Measurements from ENCODE around the gene CDKL4.

CDKL4 gene

GRCh38 chr2:39243469-39244123 is at the start of gene CDKL4:
Gene CDKL4, minus strand, starts transcription at chr2:39243970.
- H3K27me3 Mint-ChIP-seq, result no peaks in the 10 kb centered on the region
- peak within 1 kb of the TSS; percentile 49 for H3K27ac Mint-ChIP-seq (ENCODE audit: low read depth)
- peak within 1 kb of the TSS; percentile 88 for H3K4me3 Mint-ChIP-seq
- peaks cover 14% of the 10 kb centered on the region for H3K4me1 Mint-ChIP-seq
- no peaks in the 10 kb centered on the region for H3K9me3 Mint-ChIP-seq
- peaks cover 2% of the 10 kb centered on the region for H3K36me3 Mint-ChIP-seq (ENCODE audit: insufficient read depth)
- DNase-seq (ENCODE audit: low spot score in 2 of 2) (peak in 1 of 2 donors; percentile 27), ATAC-seq (replicated peaks; ENCODE audit: extremely low read depth, poor library complexity, severe bottlenecking) (peak; percentile 59)

- H3K36me3 Mint-ChIP-seq (ENCODE audit: insufficient read depth), result peaks cover 14% of the 10 kb centered on the region
- no peaks in the 10 kb centered on the region for H3K4me1 Mint-ChIP-seq
- DNase-seq (ENCODE audit: low spot score in 2 of 2) (no peak), ATAC-seq (replicated peaks; ENCODE audit: extremely low read depth, poor library complexity, severe bottlenecking) (no peak)
- no peaks in the 10 kb centered on the region for H3K9me3 Mint-ChIP-seq
- no peak overlapping the region for H3K4me3 Mint-ChIP-seq
- no peak overlapping the region for H3K27ac Mint-ChIP-seq (ENCODE audit: low read depth)
- H3K27me3 Mint-ChIP-seq, result no peaks in the 10 kb centered on the region
Observed at GRCh38 chr2:39290433-39290832, 46.7 kb upstream of the CDKL4 start.

GRCh38 chr2:39289609-39290008 is 45.8 kb upstream of the CDKL4 start:
- no peak overlapping the region for H3K4me3 Mint-ChIP-seq
- ATAC-seq (replicated peaks; ENCODE audit: extremely low read depth, poor library complexity, severe bottlenecking), result no peak
- H3K27ac Mint-ChIP-seq (ENCODE audit: low read depth), result no peak overlapping the region
- no peaks in the 10 kb centered on the region for H3K27me3 Mint-ChIP-seq
- no peak for DNase-seq (ENCODE audit: low spot score in 2 of 2)
- no peaks in the 10 kb centered on the region for H3K4me1 Mint-ChIP-seq
- peaks cover 16% of the 10 kb centered on the region for H3K36me3 Mint-ChIP-seq (ENCODE audit: insufficient read depth)
- no peaks in the 10 kb centered on the region for H3K9me3 Mint-ChIP-seq

- no peak overlapping the region for H3K27ac Mint-ChIP-seq (ENCODE audit: low read depth)
- peaks cover 6% of the 10 kb centered on the region for H3K36me3 Mint-ChIP-seq (ENCODE audit: insufficient read depth)
- no peaks in the 10 kb centered on the region for H3K4me1 Mint-ChIP-seq
- no peak for ATAC-seq (replicated peaks; ENCODE audit: extremely low read depth, poor library complexity, severe bottlenecking)
- no peaks in the 10 kb centered on the region for H3K9me3 Mint-ChIP-seq
- no peak overlapping the region for H3K4me3 Mint-ChIP-seq
- no peaks in the 10 kb centered on the region for H3K27me3 Mint-ChIP-seq
- no peak for DNase-seq (ENCODE audit: low spot score in 2 of 2)
Observed at GRCh38 chr2:39283561-39283960, 39.8 kb upstream of the CDKL4 start.

- H3K4me1 Mint-ChIP-seq, result no peaks in the 10 kb centered on the region
- no peak for DNase-seq (ENCODE audit: low spot score in 2 of 2)
- no peaks in the 10 kb centered on the region for H3K9me3 Mint-ChIP-seq
- no peak overlapping the region for H3K4me3 Mint-ChIP-seq
- no peak for ATAC-seq (replicated peaks; ENCODE audit: extremely low read depth, poor library complexity, severe bottlenecking)
- peaks cover 10% of the 10 kb centered on the region for H3K36me3 Mint-ChIP-seq (ENCODE audit: insufficient read depth)
- no peak overlapping the region for H3K27ac Mint-ChIP-seq (ENCODE audit: low read depth)
- no peaks in the 10 kb centered on the region for H3K27me3 Mint-ChIP-seq
Observed at GRCh38 chr2:39281391-39281790, 37.6 kb upstream of the CDKL4 start.

- Mint-ChIP-seq H3K27me3 (no peaks in the 10 kb centered on the region), H3K9me3 (no peaks in the 10 kb centered on the region), H3K36me3 (ENCODE audit: insufficient read depth) (peaks cover 4% of the 10 kb centered on the region), H3K4me1 (no peaks in the 10 kb centered on the region), H3K4me3 (no peak overlapping the region), H3K27ac (ENCODE audit: low read depth) (no peak overlapping the region)
- DNase-seq (ENCODE audit: low spot score in 2 of 2) (no peak), ATAC-seq (replicated peaks; ENCODE audit: extremely low read depth, poor library complexity, severe bottlenecking) (no peak)
Observed at GRCh38 chr2:39275016-39275415, 31.2 kb upstream of the CDKL4 start.

- Mint-ChIP-seq H3K27ac (ENCODE audit: low read depth) (no peak overlapping the region), H3K9me3 (no peaks in the 10 kb centered on the region), H3K27me3 (no peaks in the 10 kb centered on the region), H3K4me1 (peaks cover 17% of the 10 kb centered on the region), H3K36me3 (ENCODE audit: insufficient read depth) (no peaks in the 10 kb centered on the region), H3K4me3 (no peak overlapping the region)
- ATAC-seq (replicated peaks; ENCODE audit: extremely low read depth, poor library complexity, severe bottlenecking) (no peak), DNase-seq (ENCODE audit: low spot score in 2 of 2) (no peak)
Observed at GRCh38 chr2:39269941-39270340, 26.2 kb upstream of the CDKL4 start.

GRCh38 chr2:39266916-39267434 is 23.2 kb upstream of the CDKL4 start:
- DNase-seq (ENCODE audit: low spot score in 2 of 2), result no peak

GRCh38 chr2:39266139-39266805 is 22.5 kb upstream of the CDKL4 start:
- peak overlapping the region; percentile 68 for H3K27ac Mint-ChIP-seq (ENCODE audit: low read depth)
- peak; percentile 77 for ATAC-seq (replicated peaks; ENCODE audit: extremely low read depth, poor library complexity, severe bottlenecking)
- H3K4me3 Mint-ChIP-seq, result peak overlapping the region; percentile 5
- peaks cover 28% of the 10 kb centered on the region for H3K4me1 Mint-ChIP-seq
- no peaks in the 10 kb centered on the region for H3K36me3 Mint-ChIP-seq (ENCODE audit: insufficient read depth)
- H3K9me3 Mint-ChIP-seq, result no peaks in the 10 kb centered on the region
- no peak for DNase-seq (ENCODE audit: low spot score in 2 of 2)
- no peaks in the 10 kb centered on the region for H3K27me3 Mint-ChIP-seq

More at GRCh38 chr2:39266916-39267434, 23.2 kb upstream of the CDKL4 start:
- H3K36me3 Mint-ChIP-seq (ENCODE audit: insufficient read depth), result no peaks in the 10 kb centered on the region
- H3K27ac Mint-ChIP-seq (ENCODE audit: low read depth), result peak overlapping the region; percentile 68
- no peaks in the 10 kb centered on the region for H3K27me3 Mint-ChIP-seq
- ATAC-seq (replicated peaks; ENCODE audit: extremely low read depth, poor library complexity, severe bottlenecking), result no peak
- no peaks in the 10 kb centered on the region for H3K9me3 Mint-ChIP-seq
- peaks cover 28% of the 10 kb centered on the region for H3K4me1 Mint-ChIP-seq
- no peak overlapping the region for H3K4me3 Mint-ChIP-seq

GRCh38 chr2:39265315-39265714 is 21.5 kb upstream of the CDKL4 start:
- H3K27ac Mint-ChIP-seq (ENCODE audit: low read depth), result peak overlapping the region; percentile 77
- H3K9me3 Mint-ChIP-seq, result no peaks in the 10 kb centered on the region
- DNase-seq (ENCODE audit: low spot score in 2 of 2), result no peak
- peak overlapping the region; percentile 10 for H3K4me3 Mint-ChIP-seq
- ATAC-seq (replicated peaks; ENCODE audit: extremely low read depth, poor library complexity, severe bottlenecking), result no peak
- no peaks in the 10 kb centered on the region for H3K36me3 Mint-ChIP-seq (ENCODE audit: insufficient read depth)
- no peaks in the 10 kb centered on the region for H3K27me3 Mint-ChIP-seq
- H3K4me1 Mint-ChIP-seq, result peaks cover 28% of the 10 kb centered on the region

- H3K4me3 Mint-ChIP-seq, result no peak overlapping the region
- no peak for DNase-seq (ENCODE audit: low spot score in 2 of 2)
Observed at GRCh38 chr2:39264733-39265132, 21.0 kb upstream of the CDKL4 start.

GRCh38 chr2:39260087-39260486 is 16.3 kb upstream of the CDKL4 start:
- Mint-ChIP-seq H3K36me3 (ENCODE audit: insufficient read depth) (peaks cover 4% of the 10 kb centered on the region), H3K4me3 (no peak overlapping the region), H3K27ac (ENCODE audit: low read depth) (no peak overlapping the region), H3K9me3 (no peaks in the 10 kb centered on the region), H3K4me1 (peaks cover 13% of the 10 kb centered on the region), H3K27me3 (no peaks in the 10 kb centered on the region)
- DNase-seq (ENCODE audit: low spot score in 2 of 2) (no peak), ATAC-seq (replicated peaks; ENCODE audit: extremely low read depth, poor library complexity, severe bottlenecking) (no peak)

More at GRCh38 chr2:39264733-39265132, 21.0 kb upstream of the CDKL4 start:
- H3K27ac Mint-ChIP-seq (ENCODE audit: low read depth), result peak overlapping the region; percentile 77
- peaks cover 28% of the 10 kb centered on the region for H3K4me1 Mint-ChIP-seq
- H3K27me3 Mint-ChIP-seq, result no peaks in the 10 kb centered on the region
- ATAC-seq (replicated peaks; ENCODE audit: extremely low read depth, poor library complexity, severe bottlenecking), result no peak
- H3K9me3 Mint-ChIP-seq, result no peaks in the 10 kb centered on the region
- no peaks in the 10 kb centered on the region for H3K36me3 Mint-ChIP-seq (ENCODE audit: insufficient read depth)

- H3K4me1 Mint-ChIP-seq, result no peaks in the 10 kb centered on the region
- H3K36me3 Mint-ChIP-seq (ENCODE audit: insufficient read depth), result peaks cover 4% of the 10 kb centered on the region
- ATAC-seq (replicated peaks; ENCODE audit: extremely low read depth, poor library complexity, severe bottlenecking), result no peak
- no peaks in the 10 kb centered on the region for H3K27me3 Mint-ChIP-seq
- H3K9me3 Mint-ChIP-seq, result no peaks in the 10 kb centered on the region
- no peak for DNase-seq (ENCODE audit: low spot score in 2 of 2)
- H3K27ac Mint-ChIP-seq (ENCODE audit: low read depth), result no peak overlapping the region
- H3K4me3 Mint-ChIP-seq, result no peak overlapping the region
Observed at GRCh38 chr2:39256040-39256439, 12.3 kb upstream of the CDKL4 start.

Data from central memory CD8-positive, alpha-beta T cell (primary cell).